Measurements from ENCODE around the gene EPB41. TPM values are rescaled to one million over a fixed set of nuclear protein-coding genes. Genes with fewer than 3 reads are reported as not detected.
A peak's percentile ranks its signal among the peaks of the same experiment; 100 is the strongest.

Gene EPB41
- total and polyA plus RNA-seq, 9 of the 15 experiments (the other 6 are each of a cell fraction or from before 2014, with no cell fraction given), result 3.7 to 213 (median 141) TPM

GRCh38 chr1:29017975-29018712 is 103.8 kb downstream of the EPB41 start:
- ATAC-seq, result no peak
- ChIA-PET POLR2A (interaction anchor here (0.7 to 1.4 kb wide), 5 partner anchors 10 to 134 kb away, joined by 3 to 9 read pairs (median 3); no protein-coding TSS in a partner anchor), CTCF (ENCODE audit: low intra/inter-chr PET ratio) (no interaction called here)
- BruUV-seq (replicated peaks), result no TSS peak
- Histone ChIP-seq H3K9ac (ENCODE audit: insufficient read depth in 1 of 2, low read depth in 2 of 2, low read length in 2 of 2) (no peak overlapping the region), H3K27ac (ENCODE audit: extremely low read depth, low read depth, low read length) (no peak overlapping the region), H3K27me3 (ENCODE audit: control insufficient read depth in 2 of 2, insufficient read depth in 2 of 2, low read length in 2 of 2) (no peaks in the 10 kb centered on the region), H3K9me1 (ENCODE audit: control insufficient read depth, insufficient read depth, low read length) (no peaks in the 10 kb centered on the region), H3K9me3 (replicated peaks; ENCODE audit: control insufficient read depth, insufficient read depth, low read depth, low read length) (no peaks in the 10 kb centered on the region), H3K79me2 (ENCODE audit: control insufficient read depth, insufficient read depth, low read length) (peaks cover 3% of the 10 kb centered on the region; the same call in 1 of the 3 replicates), H4K20me1 (replicated peaks; ENCODE audit: control insufficient read depth, insufficient read depth, low read length) (no peaks in the 10 kb centered on the region), H3K36me3 (ENCODE audit: control insufficient read depth, insufficient read depth, low read length) (peaks cover 65% of the 10 kb centered on the region), H2AFZ (ENCODE audit: low read depth, low read length) (no peak overlapping the region), H3K4me2 (ENCODE audit: insufficient read depth, low read length) (no peak overlapping the region), H3K4me3 (no peak overlapping the region), H3K4me1 (replicated peaks in 1 of 2; ENCODE audit: control insufficient read depth in 2 of 2, insufficient read depth in 2 of 2, low read length in 2 of 2) (no peaks in the 10 kb centered on the region)
- intact Hi-C loops (cut with micrococcal nuclease), result no loop called here
- 88% methylated on average over 8 of the region's 8 CpGs for WGBS (ENCODE audit: insufficient coverage, low coverage, missing lambda C conversion rate)
- no peak for DNase-seq (ENCODE audit: extremely low read depth in 1 of 4, low spot score in 3 of 4)
- no peak for FAIRE-seq
- TF ChIP-seq CREB5 (CRISPR knock-in tag; IDR thresholded peaks at IDR 0.05) (no peak), MAFG (tag; conservative IDR thresholded peaks at IDR 0.05) (peak; percentile 47; the same call in 1 of the 2 replicates), MAFF (IDR thresholded peaks at IDR 0.05; ENCODE audit: low read length) (0 out of 2 replicates have a peak, but pooled peaks have one; percentile 20), SAP30 (IDR thresholded peaks at IDR 0.05; ENCODE audit: borderline replicate concordance, insufficient read depth, low read depth, low read length, poor library complexity, severe bottlenecking) (no peak), ZNF512 (tag; IDR thresholded peaks at IDR 0.05) (peak; percentile 53), C11orf30 (IDR thresholded peaks at IDR 0.05; ENCODE audit: low read depth) (peak; percentile 85), ZNF316 (IDR thresholded peaks at IDR 0.05) (peak; percentile 93)
- in situ Hi-C loops (cut with MboI), result no loop called here
